ENCODE data around the gene ARHGAP22. TPM values are rescaled to one million over a fixed set of nuclear protein-coding genes. Genes with fewer than 3 reads are reported as not detected.
A peak's percentile ranks its signal among the peaks of the same experiment; 100 is the strongest.

Gene ARHGAP22
- total RNA-seq, 1 experiment from 2014 or later: 9.9 TPM

- ChIA-PET CTCF (interaction anchor here (1.7 to 6.9 kb wide), 2 partner anchors 65 to 106 kb away, joined by 3 to 86 read pairs; no protein-coding TSS in a partner anchor), POLR2A (no interaction called here), RAD21 (ENCODE audit: low non-redundant PET in 1 of 2, low total read pairs in 2 of 2, uncharacterized antibody in 2 of 2, unreplicated experiment in 2 of 2) (interaction anchor here (2.0 to 2.4 kb wide), 2 partner anchors 106 kb away, joined by 6 to 12 read pairs; no protein-coding TSS in a partner anchor)
- Histone ChIP-seq H3K27me3 (ENCODE audit: insufficient read depth, low read length) (no peaks in the 10 kb centered on the region), H3K4me1 (ENCODE audit: control insufficient read depth in 1 of 2, insufficient read depth in 2 of 2, low read length in 2 of 2) (no peaks in the 10 kb centered on the region), H2AFZ (ENCODE audit: low read depth, low read length, poor library complexity, severe bottlenecking) (no peak overlapping the region), H3K9me3 (ENCODE audit: control insufficient read depth in 1 of 2, insufficient read depth in 1 of 2, low read depth in 1 of 2, low read length in 2 of 2) (no peaks in the 10 kb centered on the region), H3K9me2 (ENCODE audit: insufficient read depth) (no peaks in the 10 kb centered on the region), H3K9ac (ENCODE audit: low read length) (no peak overlapping the region), H4K20me1 (ENCODE audit: insufficient read depth) (no peaks in the 10 kb centered on the region), H3K4me2 (ENCODE audit: low read length) (no peak overlapping the region), H3K79me2 (ENCODE audit: insufficient read depth, low read length) (no peaks in the 10 kb centered on the region), H3K4me3 (replicated peaks in 1 of 2; ENCODE audit: low read depth in 1 of 2, low read length in 2 of 2) (no peak overlapping the region), H3K36me3 (ENCODE audit: control insufficient read depth in 1 of 2, insufficient read depth in 2 of 2, low read length in 2 of 2) (no peaks in the 10 kb centered on the region), H3K27ac (ENCODE audit: low read depth, low read length) (no peak overlapping the region)
- ATAC-seq (peak; percentile 57; the same call in 1 of the 2 replicates), DNase-seq (ENCODE audit: low read depth, low spot score) (no peak)
- no peak for TF ChIP-seq EZH2phosphoT487 (IDR thresholded peaks at IDR 0.05; ENCODE audit: borderline replicate concordance)
- intact Hi-C loops (cut with micrococcal nuclease): loop anchor here (10.0 kb wide), 1 partner anchor 965 kb away; no protein-coding TSS in a partner anchor
- no TSS peak for BruUV-seq (replicated peaks)
These were observed 54.7 kb downstream of the ARHGAP22 start for GRCh38 chr10:48550071-48550691.

- TF ChIP-seq CEBPB (IDR thresholded peaks at IDR 0.05; ENCODE audit: low read depth): no peak
- TF ChIP-seq SRF (IDR thresholded peaks at IDR 0.05; ENCODE audit: low read depth): no peak
- TF ChIP-seq JUND (IDR thresholded peaks at IDR 0.05): no peak
- no peak for TF ChIP-seq POLR2A (IDR thresholded peaks at IDR 0.05; ENCODE audit: borderline replicate concordance, extremely low read depth, insufficient read depth, insufficient read length)
- TF ChIP-seq ZFX (IDR thresholded peaks at IDR 0.05): no peak
- TF ChIP-seq POLR2AphosphoS5 (IDR thresholded peaks at IDR 0.05; ENCODE audit: low read depth, low read length): no peak
- TF ChIP-seq EZH2 (IDR thresholded peaks at IDR 0.05): no peak
- TF ChIP-seq ZBTB33 (IDR thresholded peaks at IDR 0.05; ENCODE audit: extremely low read depth, insufficient replicate concordance, low read length): no peak
- TF ChIP-seq FOSL1 (IDR thresholded peaks at IDR 0.05; ENCODE audit: low read depth): no peak
- no peak for TF ChIP-seq EZH2phosphoT487 (IDR thresholded peaks at IDR 0.05; ENCODE audit: borderline replicate concordance)
- no peak for TF ChIP-seq MAX (IDR thresholded peaks at IDR 0.05)
- no peak for TF ChIP-seq SP1 (IDR thresholded peaks at IDR 0.05; ENCODE audit: low read depth)
- no peak for TF ChIP-seq EGR1 (IDR thresholded peaks at IDR 0.05; ENCODE audit: low read depth)
- no peak for TF ChIP-seq CBX3 (IDR thresholded peaks at IDR 0.05; ENCODE audit: low read depth)
- no peak for TF ChIP-seq RAD21 (IDR thresholded peaks at IDR 0.05; ENCODE audit: low read depth)
- H3K27me3 ChIP-seq (ENCODE audit: insufficient read depth, low read length): no peaks in the 10 kb centered on the region
- H3K9me3 ChIP-seq (ENCODE audit: control insufficient read depth in 1 of 2, insufficient read depth in 1 of 2, low read depth in 1 of 2, low read length in 2 of 2): no peaks in the 10 kb centered on the region
- ChIA-PET POLR2A (no interaction called here), CTCF (interaction anchor here (1.3 to 6.9 kb wide), 2 partner anchors 107 to 109 kb away, joined by 4 to 86 read pairs; no protein-coding TSS in a partner anchor), RAD21 (ENCODE audit: low non-redundant PET in 1 of 2, low total read pairs in 2 of 2, uncharacterized antibody in 2 of 2, unreplicated experiment in 2 of 2) (no interaction called here)
- no peak overlapping the region for H3K4me2 ChIP-seq (ENCODE audit: low read length)
- H4K20me1 ChIP-seq (ENCODE audit: insufficient read depth): no peaks in the 10 kb centered on the region
- H2AFZ ChIP-seq (ENCODE audit: low read depth, low read length, poor library complexity, severe bottlenecking): no peak overlapping the region
- H3K9me2 ChIP-seq (ENCODE audit: insufficient read depth): no peaks in the 10 kb centered on the region
- no peak overlapping the region for H3K4me3 ChIP-seq (replicated peaks in 1 of 2; ENCODE audit: low read depth in 1 of 2, low read length in 2 of 2)
- no peak for DNase-seq (ENCODE audit: low read depth, low spot score)
- no TSS peak for BruUV-seq (replicated peaks)
- H3K36me3 ChIP-seq (ENCODE audit: control insufficient read depth in 1 of 2, insufficient read depth in 2 of 2, low read length in 2 of 2): no peaks in the 10 kb centered on the region
- ATAC-seq: no peak
- intact Hi-C loops (cut with micrococcal nuclease): no loop called here
- H3K27ac ChIP-seq (ENCODE audit: low read depth, low read length): no peak overlapping the region
- H3K4me1 ChIP-seq (ENCODE audit: control insufficient read depth in 1 of 2, insufficient read depth in 2 of 2, low read length in 2 of 2): no peaks in the 10 kb centered on the region
- H3K79me2 ChIP-seq (ENCODE audit: insufficient read depth, low read length): no peaks in the 10 kb centered on the region
- no peak overlapping the region for H3K9ac ChIP-seq (ENCODE audit: low read length)
These were observed 55.6 kb downstream of the ARHGAP22 start for GRCh38 chr10:48549236-48549635.

Measured in HCT116 (cell line).